Tibial nerve (tissue), 3 donors: ENCODE data around the gene SLC1A3.

ENCODE experiments used
- CTCF ChIP-seq, 5 experiments: fragments of 200-600 bp in 3 of 5; fragments of 450-650 bp in 2 of 5; sonication (generic) in 3 of 5; IDR thresholded peaks; one replicate each; pipeline ENCODE4 v1.5.1; 2016 to 2019; ENCODE audit warnings: antibody characterized with exemption in 5 of 5, mild to moderate bottlenecking in 3 of 5, moderate library complexity in 2 of 5
- POLR2A ChIP-seq, 2 donors: fragments of 450-650 bp; IDR thresholded peaks; one replicate each; pipeline ENCODE4 v1.6.1; 2017; ENCODE audit warnings: antibody characterized with exemption in 2 of 2, mild to moderate bottlenecking in 2 of 2, moderate library complexity in 2 of 2

- no peak for TF ChIP-seq CTCF (IDR thresholded peaks at IDR 0.05)
- TF ChIP-seq POLR2A (IDR thresholded peaks at IDR 0.05), result no peak
Observed at GRCh38 chr5:36587354-36587753, 19.1 kb upstream of the SLC1A3 start.
